Smooth muscle cell (in vitro differentiated cells): Measurements from ENCODE around the gene LCP2. TPM values are rescaled to one million over a fixed set of nuclear protein-coding genes. Genes with fewer than 3 reads are reported as not detected.

Experiments
- DNase-seq: peaks from one replicate; lab custom pipeline; 2025; ENCODE audit not compliant: unreplicated experiment; lab: John Stamatoyannopoulos, UW
- H2AFZ ChIP-seq: fragments of 200-600 bp; sonication (generic); 2 replicates; pipeline ENCODE4 v1.6.0; 2016; ENCODE audit warnings: antibody characterized with exemption, low read depth, mild to moderate bottlenecking
- H3F3A ChIP-seq: fragments of 200-600 bp; sonication (generic); 2 replicates; pipeline ENCODE4 v1.6.0; 2017; ENCODE audit warnings: antibody characterized with exemption, low read depth
- H3K27ac ChIP-seq: fragments of 200-600 bp; sonication (generic); 2 replicates; pipeline ENCODE4 v1.5.1; 2016; ENCODE audit warnings: low read depth, mild to moderate bottlenecking
- H3K27me3 ChIP-seq: fragments of 200-600 bp; sonication (generic); 2 replicates; pipeline ENCODE4 v1.6.1; 2016; ENCODE audit warnings: low read depth, mild to moderate bottlenecking
- H3K36me3 ChIP-seq: fragments of 200-600 bp; sonication (generic); 2 replicates; pipeline ENCODE4 v1.5.1; 2016; ENCODE audit warnings: low read depth
- H3K4me1 ChIP-seq: fragments of 200-600 bp; sonication (generic); 2 replicates; pipeline ENCODE4 v1.5.1; 2016; ENCODE audit warnings: low read depth
- H3K4me2 ChIP-seq: fragments of 200-600 bp; sonication (generic); 2 replicates; pipeline ENCODE4 v1.6.0; 2016; ENCODE audit warnings: mild to moderate bottlenecking
- H3K4me3 ChIP-seq: fragments of 200-600 bp; sonication (generic); 2 replicates; pipeline ENCODE4 v1.5.1; 2016; ENCODE audit warnings: mild to moderate bottlenecking
- H3K79me2 ChIP-seq: fragments of 200-600 bp; sonication (generic); 2 replicates; pipeline ENCODE4 v1.6.0; 2016; ENCODE audit warnings: low read depth, mild to moderate bottlenecking
- H3K9ac ChIP-seq: fragments of 200-600 bp; sonication (generic); 2 replicates; pipeline ENCODE4 v1.6.0; 2016; ENCODE audit warnings: low read depth
- H3K9me3 ChIP-seq: fragments of 200-600 bp; sonication (generic); replicated peaks from 2 replicates; pipeline ENCODE4 v1.5.1; 2016; ENCODE audit warnings: low read depth
- H4K20me1 ChIP-seq: fragments of 200-600 bp; sonication (generic); 2 replicates; pipeline ENCODE4 v1.6.0; 2016; ENCODE audit warnings: low read depth
- WGBS: methylation state at CpG from one replicate; pipeline ENCODE4 v1.1.7; 2016; ENCODE audit warnings: low lambda C conversion rate; 5-methylcytosine and 5-hydroxymethylcytosine counted together
- polyA plus RNA-seq: library from polyadenylated mRNA; unstranded; fragments of >200 nt; fragmentation: Nextera tagmentation; extraction: Ambion mirVana; gene quantifications from 2 replicates; pipeline ENCODE4 v1.2.1, GENCODE V29; 2016
- total RNA-seq: library from RNA; depleted of rRNA; stranded (reverse); fragments of >200 nt; gene quantifications from 2 replicates; pipeline ENCODE4 v1.2.3, GENCODE V29; 2014
- TF ChIP-seq, protein P1 (sequence below): fragments of 200-600 bp; sonication (generic); IDR thresholded peaks from 2 replicates; pipeline ENCODE4 v1.5.1; 2017; ENCODE audit warnings: borderline replicate concordance, mild to moderate bottlenecking, antibody characterized with exemption; ENCODE audit not compliant: insufficient read depth, poor library complexity, severe bottlenecking

Gene LCP2
- total and polyA plus RNA-seq, 2 experiments from 2014 or later = 0.45 to 2.7 TPM

DNA sequence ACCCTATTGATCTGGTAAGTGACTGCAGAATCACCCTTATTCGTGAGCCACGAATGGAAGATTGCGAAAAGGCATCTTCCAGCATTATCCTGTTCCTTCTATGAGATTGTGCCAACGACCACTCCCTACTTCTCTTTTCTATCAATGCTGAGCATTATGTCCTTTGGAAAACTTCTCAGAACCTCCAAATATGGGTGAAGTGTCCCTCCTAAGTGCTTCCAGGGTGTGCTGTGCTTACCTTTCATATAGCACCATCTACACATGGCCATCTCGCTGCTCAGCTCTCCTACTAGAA is 14.7 kb upstream of the LCP2 start:
- 88% methylated on average over 5 of the region's 5 CpGs for WGBS
- Histone ChIP-seq H3K27ac (peak overlapping the region; percentile 98), H3F3A (peaks cover 19% of the 10 kb centered on the region), H3K9me3 (no peaks in the 10 kb centered on the region), H3K9ac (peak overlapping the region; percentile 70), H3K36me3 (no peaks in the 10 kb centered on the region), H2AFZ (no peak overlapping the region), H3K4me3 (no peak overlapping the region), H3K79me2 (no peaks in the 10 kb centered on the region), H3K27me3 (no peaks in the 10 kb centered on the region), H3K4me2 (peak overlapping the region; percentile 58), H4K20me1 (no peaks in the 10 kb centered on the region), H3K4me1 (peaks cover 37% of the 10 kb centered on the region)
- DNase-seq = no peak
- TF ChIP-seq, protein P1, sequence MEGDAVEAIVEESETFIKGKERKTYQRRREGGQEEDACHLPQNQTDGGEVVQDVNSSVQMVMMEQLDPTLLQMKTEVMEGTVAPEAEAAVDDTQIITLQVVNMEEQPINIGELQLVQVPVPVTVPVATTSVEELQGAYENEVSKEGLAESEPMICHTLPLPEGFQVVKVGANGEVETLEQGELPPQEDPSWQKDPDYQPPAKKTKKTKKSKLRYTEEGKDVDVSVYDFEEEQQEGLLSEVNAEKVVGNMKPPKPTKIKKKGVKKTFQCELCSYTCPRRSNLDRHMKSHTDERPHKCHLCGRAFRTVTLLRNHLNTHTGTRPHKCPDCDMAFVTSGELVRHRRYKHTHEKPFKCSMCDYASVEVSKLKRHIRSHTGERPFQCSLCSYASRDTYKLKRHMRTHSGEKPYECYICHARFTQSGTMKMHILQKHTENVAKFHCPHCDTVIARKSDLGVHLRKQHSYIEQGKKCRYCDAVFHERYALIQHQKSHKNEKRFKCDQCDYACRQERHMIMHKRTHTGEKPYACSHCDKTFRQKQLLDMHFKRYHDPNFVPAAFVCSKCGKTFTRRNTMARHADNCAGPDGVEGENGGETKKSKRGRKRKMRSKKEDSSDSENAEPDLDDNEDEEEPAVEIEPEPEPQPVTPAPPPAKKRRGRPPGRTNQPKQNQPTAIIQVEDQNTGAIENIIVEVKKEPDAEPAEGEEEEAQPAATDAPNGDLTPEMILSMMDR = no peak

DNA sequence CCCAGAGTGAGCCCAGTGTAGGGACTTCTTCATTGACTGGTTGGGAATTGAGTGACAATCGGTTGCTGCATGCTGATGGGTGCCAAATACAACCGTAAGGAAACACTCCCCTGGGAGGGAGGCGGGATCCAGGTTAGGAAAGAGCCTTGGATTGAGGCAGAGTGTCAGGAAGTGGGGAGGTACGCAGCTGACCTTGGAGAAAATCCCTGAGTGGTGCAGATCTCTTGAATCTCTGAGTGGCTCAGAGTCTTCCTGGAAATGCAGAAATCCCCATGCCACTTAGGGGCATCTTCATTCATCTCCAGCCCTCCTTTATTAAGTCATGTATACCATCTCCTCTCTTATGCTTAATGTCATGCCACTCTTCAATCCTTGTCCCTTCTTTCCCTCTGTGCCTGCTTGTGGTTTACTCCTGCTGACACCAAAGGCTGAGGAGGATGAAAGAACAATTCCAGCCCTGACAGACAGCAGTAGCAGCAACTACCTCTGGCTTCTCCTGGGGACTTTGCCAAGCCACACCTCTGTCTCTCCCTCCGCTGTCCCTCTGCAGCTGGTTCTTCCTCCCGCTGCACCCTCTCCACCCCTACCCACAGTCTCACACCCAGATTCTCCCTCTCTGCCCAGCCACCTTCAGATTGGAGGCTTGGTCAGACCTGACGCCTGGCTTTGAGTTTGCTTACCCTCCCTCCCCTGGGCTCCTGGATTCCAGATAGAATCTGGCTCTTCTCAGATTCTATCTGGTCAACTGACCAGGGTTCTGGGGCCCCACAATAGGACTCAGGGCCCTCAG is 14.1 kb upstream of the LCP2 start:
- 77% methylated on average over 7 of the region's 7 CpGs for WGBS
- no peak overlapping the region for H3K4me3 ChIP-seq

DNA sequence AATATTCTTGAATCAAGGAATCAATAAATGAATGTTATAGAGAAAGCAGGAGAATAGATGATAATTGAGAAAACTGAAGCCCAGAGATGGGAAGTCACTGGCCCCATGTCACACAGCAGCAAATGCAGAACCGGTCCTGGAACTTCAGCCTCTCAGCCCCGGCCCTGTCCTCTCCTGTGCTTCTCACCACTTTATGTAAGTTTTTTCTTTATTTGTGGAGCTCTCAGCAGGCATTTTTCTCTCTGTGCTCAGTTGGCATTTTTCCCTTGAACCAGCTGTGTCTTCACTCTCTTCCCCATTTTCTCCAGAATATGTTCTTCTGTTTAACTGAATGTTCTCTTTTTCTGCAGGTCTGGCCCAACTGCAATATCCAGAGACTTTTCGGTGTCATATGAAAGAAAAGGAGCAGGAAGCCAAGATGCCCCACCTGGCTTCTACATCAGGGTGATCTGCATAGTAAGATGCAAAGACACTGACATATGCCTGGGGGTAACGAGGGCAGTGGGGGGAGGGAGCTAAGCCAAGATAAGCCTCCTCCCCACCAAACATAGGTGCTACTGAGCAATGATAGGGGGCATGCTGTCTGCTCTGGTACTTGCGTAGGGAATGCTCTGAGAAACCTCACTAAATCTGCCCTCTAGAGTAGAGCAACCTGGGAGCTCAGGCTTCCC is 12.8 kb upstream of the LCP2 start:
- Histone ChIP-seq H3K79me2 (no peaks in the 10 kb centered on the region), H3K9me3 (no peaks in the 10 kb centered on the region), H2AFZ (no peak overlapping the region), H3K4me1 (peaks cover 38% of the 10 kb centered on the region), H3K4me2 (no peak overlapping the region), H3K4me3 (no peak overlapping the region), H3K36me3 (no peaks in the 10 kb centered on the region), H4K20me1 (no peaks in the 10 kb centered on the region), H3F3A (peaks cover 25% of the 10 kb centered on the region), H3K27ac (no peak overlapping the region), H3K27me3 (no peaks in the 10 kb centered on the region), H3K9ac (no peak overlapping the region)
- TF ChIP-seq, protein P1 = no peak
- WGBS = 84% methylated on average over 5 of the region's 5 CpGs
- DNase-seq = no peak

More for the DNA sequence above, 14.1 kb upstream of the LCP2 start:
- H3K36me3 ChIP-seq = no peaks in the 10 kb centered on the region
- H3K4me2 ChIP-seq = peak overlapping the region; percentile 58
- no peaks in the 10 kb centered on the region for H3K27me3 ChIP-seq
- H3K4me1 ChIP-seq = peaks cover 37% of the 10 kb centered on the region
- peak overlapping the region; percentile 98 for H3K27ac ChIP-seq
- peak overlapping the region; percentile 70 for H3K9ac ChIP-seq
- H3K79me2 ChIP-seq = no peaks in the 10 kb centered on the region
- H4K20me1 ChIP-seq = no peaks in the 10 kb centered on the region
- no peak overlapping the region for H2AFZ ChIP-seq
- no peak for DNase-seq
- TF ChIP-seq, protein P1 = no peak
- no peaks in the 10 kb centered on the region for H3K9me3 ChIP-seq
- H3F3A ChIP-seq = peaks cover 23% of the 10 kb centered on the region
